K562 (cell line): ENCODE measurements around the gene KBTBD4. TPM values are rescaled to one million over a fixed set of nuclear protein-coding genes. Genes with fewer than 3 reads are reported as not detected.

Experiments used
- CBX1 ChIP-seq: sonication (generic); IDR thresholded peaks from 2 replicates; pipeline ENCODE4 v1.6.1; 2016; ENCODE audit warnings: antibody characterized with exemption, low read depth, mild to moderate bottlenecking
- CREB1 ChIP-seq, 2 experiments: sonication (generic) in 1 of 2; formaldehyde crosslinking in 1 of 2; IDR thresholded peaks; 2 replicates each; pipeline versions ENCODE4 v1.6.1 to v1.8.0; 2012 to 2022; ENCODE audit warnings: inconsistent platforms in 1 of 2, mild to moderate bottlenecking in 1 of 2, missing genetic modification reagents in 1 of 2, moderate library complexity in 1 of 2
- E2F3 ChIP-seq: fragments of 250-450 bp; sonication (Bioruptor Pico); IDR thresholded peaks from 2 replicates; pipeline ENCODE4 v1.4.0; 2020; ENCODE audit warnings: mild to moderate bottlenecking
- ELF1 ChIP-seq: fragments of 200-800 bp; sonication (Bioruptor generic); IDR thresholded peaks from 2 replicates; pipeline ENCODE4 v1.6.1; 2016; ENCODE audit warnings: missing genetic modification characterization, missing compliant biosample characterization
- FIP1L1 ChIP-seq: fragments of 200-400 bp; formaldehyde crosslinking; IDR thresholded peaks from 2 replicates; pipeline ENCODE4 v1.6.1; 2018; ENCODE audit warnings: mild to moderate bottlenecking, low read depth, low read length; ENCODE audit not compliant: poor library complexity, severe bottlenecking
- GATAD2B ChIP-seq: fragments of 450-650 bp; IDR thresholded peaks from 2 replicates; pipeline ENCODE4 v1.6.1; 2017; ENCODE audit warnings: mild to moderate bottlenecking, borderline replicate concordance
- HBP1 ChIP-seq: fragments of 450-650 bp; formaldehyde crosslinking; IDR thresholded peaks from 2 replicates; pipeline ENCODE4 v1.4.0; 2022; ENCODE audit warnings: missing genetic modification characterization
- MAZ ChIP-seq, 2 experiments: fragments of 450-650 bp in 1 of 2; sonication (generic) in 1 of 2; formaldehyde crosslinking; IDR thresholded peaks in 1 of 2; conservative IDR thresholded peaks in 1 of 2; 2 replicates each; pipeline versions ENCODE4 v1.4.0 to v1.5.0; 2020; ENCODE audit warnings: mild to moderate bottlenecking in 1 of 2, missing genetic modification reagents in 1 of 2
- MEF2D ChIP-seq: conservative IDR thresholded peaks from 2 replicates; pipeline ENCODE4 v1.6.1; 2016; ENCODE audit warnings: low read depth, missing genetic modification characterization, missing compliant biosample characterization
- OTX1 ChIP-seq: fragments of 450-650 bp; formaldehyde crosslinking; IDR thresholded peaks from 2 replicates; pipeline ENCODE4 v1.4.0; 2022; ENCODE audit warnings: mild to moderate bottlenecking
- POLR2A ChIP-seq: fragments of 450-650 bp; conservative IDR thresholded peaks from 2 replicates; pipeline ENCODE4 v1.6.1; 2016
- RBM25 ChIP-seq: fragments of 200-400 bp; formaldehyde crosslinking; IDR thresholded peaks from 2 replicates; pipeline ENCODE4 v1.6.1; 2018; ENCODE audit warnings: low read length, low read depth, moderate library complexity; ENCODE audit not compliant: severe bottlenecking
- SMC3 ChIP-seq: conservative IDR thresholded peaks from 2 replicates; pipeline ENCODE4 v1.6.1; 2011; ENCODE audit warnings: low read depth, low read length, improper control_type of control experiment; ENCODE audit not compliant: insufficient read depth
- SREBF2 ChIP-seq: sonication (generic); formaldehyde crosslinking; IDR thresholded peaks from 2 replicates; pipeline ENCODE4 v1.4.0; 2020; ENCODE audit warnings: mild to moderate bottlenecking, missing genetic modification reagents
- TBL1XR1 ChIP-seq, 2 experiments: IDR thresholded peaks; 2 replicates each; pipeline ENCODE4 v1.6.1; 2012; ENCODE audit warnings: improper control_type of control experiment in 2 of 2, low read length in 2 of 2, mild to moderate bottlenecking in 1 of 2
- TCFL5 ChIP-seq: fragments of 250-450 bp; sonication (Bioruptor Pico); conservative IDR thresholded peaks from 2 replicates; pipeline ENCODE4 v1.6.1; 2021; ENCODE audit warnings: mild to moderate bottlenecking, moderate library complexity, matching md5 sums
- UBTF ChIP-seq, 2 experiments: IDR thresholded peaks; 2 replicates each; pipeline ENCODE4 v1.6.1; 2012; ENCODE audit warnings: improper control_type of control experiment in 2 of 2, low read depth in 2 of 2, low read length in 2 of 2, borderline replicate concordance in 1 of 2
- ZBTB11 ChIP-seq, 3 experiments: fragments of 200-800 bp in 1 of 3; fragments of 250-450 bp in 1 of 3; fragments of 450-650 bp in 1 of 3; sonication (Bioruptor Pico) in 1 of 3; sonication (Bioruptor generic) in 1 of 3; formaldehyde crosslinking in 1 of 3; IDR thresholded peaks; 2 replicates each; pipeline versions ENCODE4 v1.6.1 to v1.8.0; 2016 to 2022; ENCODE audit warnings: mild to moderate bottlenecking in 2 of 3, missing genetic modification characterization in 2 of 3, missing compliant biosample characterization in 1 of 3, moderate library complexity in 1 of 3
- polyA plus RNA-seq, 8 experiments: library from polyadenylated mRNA; depleted of rRNA in 4 of 8; stranded (reverse) in 5 of 8; unstranded in 3 of 8; fragments of >200 nt; fragmentation: Nextera tagmentation in 2 of 8; fragmentation: Illumina TruSeq in 1 of 8; extraction: Ambion mirVana in 2 of 8; extraction: Trizol in 1 of 8; gene quantifications; 2 replicates each; pipeline versions ENCODE4 v1.2.1 to v1.2.3, GENCODE V29; 2011 to 2014; ENCODE audit warnings: inconsistent platforms in 1 of 8, missing spikeins in 1 of 8
- total RNA-seq, 7 experiments: library from RNA; depleted of rRNA in 6 of 7; stranded (reverse); fragments of >200 nt in 6 of 7; fragmentation: Illumina TruSeq in 2 of 7; extraction: Trizol in 2 of 7; gene quantifications; 2 replicates each; pipeline versions ENCODE4 v1.2.1 to v1.2.3, GENCODE V29; 2011 to 2021; ENCODE audit warnings: low replicate concordance in 1 of 7

KBTBD4 gene
- total and polyA plus RNA-seq, 9 of the 15 experiments (the other 6 are each of a cell fraction or from before 2014, with no cell fraction given) = 7.0 to 33.9 (median 13.3) TPM

GRCh38 chr11:47552566-47553405 lies 26.0 kb downstream of the KBTBD4 start, which contains the start of gene CELF1 (continued):
- TF ChIP-seq FIP1L1 (peak; percentile 85), MAZ (CRISPR knock-in tag; conservative IDR thresholded peaks at IDR 0.05 in 1 of 2, IDR thresholded peaks at IDR 0.05 in 1 of 2) (peak; percentile 100), OTX1 (CRISPR knock-in tag) (no peak), ZBTB11 (CRISPR knock-in tag; IDR thresholded peaks at IDR 0.05) (peak; percentile 35 to 87 (median 59); a peak in 5 of 6 replicates), SMC3 (0 out of 2 replicates have a peak, but pooled peaks have one; percentile 31), RBM25 (peak; percentile 27), TCFL5 (CRISPR knock-in tag) (no peak), SREBF2 (CRISPR knock-in tag) (no peak), POLR2A (peak; percentile 77), E2F3 (CRISPR knock-in tag) (0 out of 2 replicates have a peak, but pooled peaks have one; percentile 50), HBP1 (CRISPR knock-in tag) (peak; percentile 85; the same call in 1 of the 2 replicates), TBL1XR1 (IDR thresholded peaks at IDR 0.05; ENCODE audit: low read length in 2 of 2) (peak in 1 of 2 experiments; percentile 27; a peak in 1 of 4 replicates), GATAD2B (0 out of 2 replicates have a peak, but pooled peaks have one; percentile 48), ELF1 (peak; percentile 83), MEF2D (no peak), UBTF (IDR thresholded peaks at IDR 0.05; ENCODE audit: borderline replicate concordance in 1 of 2, low read depth in 2 of 2, low read length in 2 of 2) (0 out of 4 replicates have a peak, but pooled peaks of 1 of the 2 experiments have one; percentile 27), CBX1 (peak; percentile 73; the same call in 1 of the 2 replicates), CREB1 (IDR thresholded peaks at IDR 0.05) (peak; percentile 91), CREB1 (CRISPR knock-in tag; IDR thresholded peaks at IDR 0.05) (peak; percentile 69)
